B cell (primary cell): ENCODE results near the gene FXYD4. TPM values are rescaled to one million over a fixed set of nuclear protein-coding genes. Genes with fewer than 3 reads are reported as not detected.
A peak's percentile ranks its signal among the peaks of the same experiment; 100 is the strongest.

Experiments
- ATAC-seq: fragments of 200-7000 bp; cut with Tn5 transposase; one replicate; pipeline ENCODE4 v1.10.0; 2021; ENCODE audit warnings: low read depth, mild to moderate bottlenecking, moderate number of reproducible peaks, moderate library complexity
- CTCF ChIA-PET: fragments of 350-600 bp; sonication (Branson Sonifier 250); formaldehyde crosslinking; loops from one replicate; lab custom pipeline; 2021; ENCODE audit warnings: antibody characterized with exemption, inconsistent platforms; lab: Charles Lee
- POLR2A ChIA-PET: fragments of 350-600 bp; sonication (Branson Sonifier 250); formaldehyde crosslinking; loops from one replicate; lab custom pipeline; 2021; ENCODE audit warnings: antibody characterized with exemption; lab: Charles Lee
- DNase-seq: peaks from one replicate; pipeline ENCODE4 v3.0.0; 2013
- H2AFZ ChIP-seq: 2 replicates; pipeline ENCODE4 v1.6.1; 2012; ENCODE audit warnings: mild to moderate bottlenecking, low read depth, low read length; ENCODE audit not compliant: insufficient read depth, poor library complexity, severe bottlenecking
- H3K27ac ChIP-seq, 2 donors: 1 replicate in 1 of 2; 2 replicates in 1 of 2; pipeline ENCODE4 v1.5.1; 2012 to 2013; ENCODE audit warnings: low read length in 2 of 2, mild to moderate bottlenecking in 2 of 2, moderate library complexity in 1 of 2
- H3K27me3 ChIP-seq, 4 experiments: fragments of 200-600 bp in 1 of 4; sonication (generic) in 1 of 4; replicated peaks in 1 of 4; 1 replicate in 2 of 4; 2 replicates in 2 of 4; pipeline versions ENCODE4 v1.6.1 to v1.7.0; 2013 to 2016; ENCODE audit warnings: low read length in 3 of 4, mild to moderate bottlenecking in 2 of 4, mixed read lengths in 1 of 4, moderate library complexity in 1 of 4; ENCODE audit not compliant: insufficient read depth in 4 of 4, control insufficient read depth in 3 of 4; ENCODE audit errors: control extremely low read depth in 1 of 4
- H3K36me3 ChIP-seq, 2 experiments: replicated peaks in 1 of 2; 1 replicate in 1 of 2; 2 replicates in 1 of 2; pipeline versions ENCODE4 v1.6.1 to v1.7.1; 2013; ENCODE audit warnings: low read length in 1 of 2; ENCODE audit not compliant: insufficient read depth in 2 of 2, control insufficient read depth in 1 of 2; ENCODE audit errors: control extremely low read depth in 1 of 2, extremely low read depth in 1 of 2
- H3K4me1 ChIP-seq, 2 donors: fragments of 200-600 bp in 1 of 2; sonication (generic) in 1 of 2; 1 replicate in 1 of 2; 2 replicates in 1 of 2; pipeline versions ENCODE4 v1.5.1 to v1.6.1; 2013 to 2017; ENCODE audit warnings: low read length in 2 of 2; ENCODE audit not compliant: control insufficient read depth in 2 of 2, insufficient read depth in 2 of 2
- H3K4me2 ChIP-seq: replicated peaks from 2 replicates; pipeline ENCODE3; 2012; ENCODE audit warnings: mild to moderate bottlenecking, low read depth, low read length; ENCODE audit not compliant: poor library complexity, severe bottlenecking
- H3K4me3 ChIP-seq, 5 experiments: fragments of 200-600 bp in 1 of 5; sonication (generic) in 1 of 5; 1 replicate in 3 of 5; 2 replicates in 2 of 5; pipeline versions ENCODE4 v1.5.1 to v1.7.0; 2011 to 2016; ENCODE audit warnings: low read length in 4 of 5, mild to moderate bottlenecking in 4 of 5, low read depth in 2 of 5, control low read depth in 1 of 5, moderate library complexity in 1 of 5; ENCODE audit not compliant: insufficient read depth in 1 of 5; ENCODE audit errors: control extremely low read depth in 1 of 5, extremely low read depth in 1 of 5
- H3K79me2 ChIP-seq: fragments of 200-600 bp; sonication (generic); one replicate; pipeline ENCODE4 v1.6.0; 2016; ENCODE audit warnings: low read length; ENCODE audit not compliant: control insufficient read depth, insufficient read depth
- H3K9ac ChIP-seq: fragments of 200-600 bp; sonication (generic); 2 replicates; pipeline ENCODE4 v1.6.1; 2017; ENCODE audit warnings: mild to moderate bottlenecking, low read length, moderate library complexity
- H3K9me3 ChIP-seq, 3 donors: one replicate each; pipeline versions ENCODE4 v1.6.1 to v1.7.1; 2013; ENCODE audit warnings: low read length in 2 of 3; ENCODE audit not compliant: control insufficient read depth in 2 of 3, insufficient read depth in 1 of 3; ENCODE audit errors: control extremely low read depth in 1 of 3
- H4K20me1 ChIP-seq: 2 replicates; pipeline ENCODE4 v1.6.0; 2012; ENCODE audit warnings: mild to moderate bottlenecking, low read length; ENCODE audit not compliant: insufficient read depth, control insufficient read depth, poor library complexity, severe bottlenecking
- H3K27ac Mint-ChIP-seq: one replicate; pipeline ENCODE4 v1.8.0; 2021; ENCODE audit warnings: mixed read lengths
- H3K27me3 Mint-ChIP-seq: one replicate; pipeline ENCODE4 v1.8.0; 2021; ENCODE audit warnings: mixed read lengths
- H3K4me1 Mint-ChIP-seq: one replicate; pipeline ENCODE4 v1.8.0; 2021; ENCODE audit warnings: mixed read lengths
- H3K4me3 Mint-ChIP-seq: one replicate; pipeline ENCODE4 v1.8.0; 2021; ENCODE audit warnings: mixed read lengths
- H3K9me3 Mint-ChIP-seq: one replicate; pipeline ENCODE4 v1.8.0; 2022; ENCODE audit warnings: mixed read lengths; ENCODE audit not compliant: insufficient read depth
- CTCF ChIP-seq: fragments of 200-600 bp; IDR thresholded peaks from one replicate; pipeline ENCODE4 v1.8.0; 2022; ENCODE audit warnings: antibody characterized with exemption, mild to moderate bottlenecking
- EZH2 ChIP-seq: IDR thresholded peaks from 2 replicates; pipeline ENCODE4 v1.6.1; 2012; ENCODE audit warnings: borderline replicate concordance, low read depth, mild to moderate bottlenecking, moderate library complexity, low read length; ENCODE audit not compliant: insufficient read depth, poor library complexity, severe bottlenecking
- WGBS: methylation state at CpG from one replicate; pipeline ENCODE4 v1.1.5; 2013; ENCODE audit warnings: missing lambda C conversion rate; ENCODE audit not compliant: insufficient coverage; 5-methylcytosine and 5-hydroxymethylcytosine counted together
- intact Hi-C: fragments of 100-400 bp; cut with micrococcal nuclease; formaldehyde crosslinking; loops from one replicate; pipeline ENCODE4 v1.10.0; 2022
- polyA plus RNA-seq: library from polyadenylated mRNA; depleted of rRNA; stranded (reverse); fragments of >200 nt; gene quantifications from 2 replicates; pipeline ENCODE4 v1.2.3, GENCODE V29; 2012
- total RNA-seq, 2 donors: library from RNA; stranded (reverse); fragments of 120-200 nt in 1 of 2; gene quantifications; 1 replicate in 1 of 2; 2 replicates in 1 of 2; pipeline versions ENCODE4 v1.2.3 to v1.2.4, GENCODE V29; 2013 to 2022

Gene FXYD4
- total and polyA plus RNA-seq, 2 donors (not counting 1 experiment from before 2014, with no cell fraction given) = not detected

GRCh38 chr10:43408331-43408709, 36.9 kb downstream of the FXYD4 start:
- Mint-ChIP-seq H3K27ac (peak overlapping the region; percentile 98), H3K27me3 (no peaks in the 10 kb centered on the region), H3K9me3 (no peaks in the 10 kb centered on the region), H3K4me1 (peaks cover 32% of the 10 kb centered on the region), H3K4me3 (peak overlapping the region; percentile 98)
- Histone ChIP-seq H3K4me1 (peaks cover 32 to 49% of the 10 kb centered on the region in 2 donors), H3K36me3 (peaks cover 0 to 1% of the 10 kb centered on the region in 2 experiments), H4K20me1 (peaks cover 48% of the 10 kb centered on the region), H3K4me3 (peak overlapping the region; percentile 43 to 92 (median 83)), H3K27me3 (no peaks in the 10 kb centered on the region), H3K9me3 (no peaks in the 10 kb centered on the region), H3K27ac (peak overlapping the region; percentile 100), H3K4me2 (peak overlapping the region; percentile 100), H2AFZ (peak overlapping the region; percentile 67), H3K79me2 (peaks cover 64% of the 10 kb centered on the region), H3K9ac (peak overlapping the region; percentile 99)
- no peak for DNase-seq
- ChIA-PET CTCF (interaction anchor here (0.8 to 1.8 kb wide), 8 partner anchors 10 to 61 kb away, joined by 3 to 10 read pairs (median 4); partner anchors contain the start of gene ZNF487), POLR2A (interaction anchor here (1.4 to 1.8 kb wide), 6 partner anchors 10 to 44 kb away, joined by 6 to 21 read pairs (median 12); partner anchors contain the start of gene ZNF487)
- intact Hi-C loops = loop anchor here (2.0 to 5.0 kb wide), 5 partner anchors 239 to 856 kb away; partner anchors contain the start of genes BMS1, CSGALNACT2, ZNF32 and ZNF33B
- TF ChIP-seq EZH2 (no peak), CTCF (no peak)
- ATAC-seq = no peak
- WGBS = under 1% methylated on average over 25 of the region's 31 CpGs
